Suprapubic skin (tissue), 4 donors: Measurements from ENCODE around the gene SAYSD1.

Experiments
- POLR2A ChIP-seq, 2 donors: fragments of 450-650 bp; IDR thresholded peaks; one replicate each; pipeline ENCODE4 v1.6.1; 2017; ENCODE audit warnings: antibody characterized with exemption in 2 of 2, mild to moderate bottlenecking in 2 of 2, moderate library complexity in 2 of 2
- POLR2AphosphoS5 ChIP-seq, 3 donors: sonication (generic); formaldehyde crosslinking; IDR thresholded peaks; one replicate each; pipeline ENCODE4 v1.6.1; 2017; ENCODE audit warnings: antibody characterized with exemption in 3 of 3
- TF ChIP-seq, protein P1 (sequence below), 2 donors: fragments of 200-600 bp in 1 of 2; fragments of 450-650 bp in 1 of 2; sonication (generic) in 1 of 2; IDR thresholded peaks; one replicate each; pipeline ENCODE4 v1.5.1; 2016 to 2019; ENCODE audit warnings: antibody characterized with exemption in 2 of 2, mild to moderate bottlenecking in 1 of 2, moderate library complexity in 1 of 2

GRCh38 chr6:39078695-39079094 is 36.3 kb downstream of the SAYSD1 start:
- TF ChIP-seq POLR2A (IDR thresholded peaks at IDR 0.05) = no peak
- TF ChIP-seq, protein P1, sequence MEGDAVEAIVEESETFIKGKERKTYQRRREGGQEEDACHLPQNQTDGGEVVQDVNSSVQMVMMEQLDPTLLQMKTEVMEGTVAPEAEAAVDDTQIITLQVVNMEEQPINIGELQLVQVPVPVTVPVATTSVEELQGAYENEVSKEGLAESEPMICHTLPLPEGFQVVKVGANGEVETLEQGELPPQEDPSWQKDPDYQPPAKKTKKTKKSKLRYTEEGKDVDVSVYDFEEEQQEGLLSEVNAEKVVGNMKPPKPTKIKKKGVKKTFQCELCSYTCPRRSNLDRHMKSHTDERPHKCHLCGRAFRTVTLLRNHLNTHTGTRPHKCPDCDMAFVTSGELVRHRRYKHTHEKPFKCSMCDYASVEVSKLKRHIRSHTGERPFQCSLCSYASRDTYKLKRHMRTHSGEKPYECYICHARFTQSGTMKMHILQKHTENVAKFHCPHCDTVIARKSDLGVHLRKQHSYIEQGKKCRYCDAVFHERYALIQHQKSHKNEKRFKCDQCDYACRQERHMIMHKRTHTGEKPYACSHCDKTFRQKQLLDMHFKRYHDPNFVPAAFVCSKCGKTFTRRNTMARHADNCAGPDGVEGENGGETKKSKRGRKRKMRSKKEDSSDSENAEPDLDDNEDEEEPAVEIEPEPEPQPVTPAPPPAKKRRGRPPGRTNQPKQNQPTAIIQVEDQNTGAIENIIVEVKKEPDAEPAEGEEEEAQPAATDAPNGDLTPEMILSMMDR (IDR thresholded peaks at IDR 0.05) = no peak
- no peak for TF ChIP-seq POLR2AphosphoS5 (IDR thresholded peaks at IDR 0.05)
